Measurements from ENCODE around the gene PSORS1C2. TPM values are rescaled to one million over a fixed set of nuclear protein-coding genes. Genes with fewer than 3 reads are reported as not detected.

The PSORS1C2 gene
- polyA plus RNA-seq, 1 of the 3 experiments (the other 2 are of a cell fraction), result not detected

GRCh38 chr6:31125162-31125561 lies 13.7 kb downstream of the PSORS1C2 start:
- H3K36me3 ChIP-seq (replicated peaks in 1 of 2; ENCODE audit: control insufficient read depth in 1 of 2, insufficient read depth in 2 of 2, low read length in 1 of 2), result no peaks in the 10 kb centered on the region
- no peaks in the 10 kb centered on the region for H3K9me3 ChIP-seq
- DNase-seq, result no peak
- no peak overlapping the region for H3K27ac ChIP-seq (ENCODE audit: low read depth in 2 of 2, low read length in 1 of 2)
- 0 out of 2 replicates have a peak, but pooled peaks cover 3% of the 10 kb centered on the region for H4K20me1 ChIP-seq (ENCODE audit: insufficient read depth)
- TF ChIP-seq NFIC (IDR thresholded peaks at IDR 0.05; ENCODE audit: borderline replicate concordance) (peak; percentile 19; the same call in 1 of the 2 replicates), SIN3A (IDR thresholded peaks at IDR 0.05; ENCODE audit: borderline replicate concordance, low read depth, low read length) (no peak), POLR2AphosphoS5 (IDR thresholded peaks at IDR 0.05; ENCODE audit: low read depth, low read length) (no peak), ELF1 (IDR thresholded peaks at IDR 0.05) (no peak), RCOR1 (IDR thresholded peaks at IDR 0.05; ENCODE audit: low read length) (no peak), USF1 (IDR thresholded peaks at IDR 0.05; ENCODE audit: borderline replicate concordance, low read depth) (no peak), TCF12 (IDR thresholded peaks at IDR 0.05) (no peak)
- ChIA-PET CTCF (interaction anchor here (0.9 to 1.7 kb wide), 4 partner anchors 9 to 242 kb away, joined by 3 to 6 read pairs (median 4); no protein-coding TSS in a partner anchor), POLR2A (no interaction called here)
- H3K27me3 ChIP-seq (ENCODE audit: insufficient read depth), result no peaks in the 10 kb centered on the region
- 65% methylated on average over 8 of the region's 8 CpGs for WGBS (ENCODE audit: low lambda C conversion rate)
- no peak overlapping the region for H2AFZ ChIP-seq (ENCODE audit: low read depth)
- no peaks in the 10 kb centered on the region; the same call in 1 of the 2 replicates for H3K79me2 ChIP-seq (ENCODE audit: insufficient read depth)
- H3K4me3 ChIP-seq (ENCODE audit: low read depth in 2 of 2, low read length in 1 of 2), result no peak overlapping the region
- peak overlapping the region; percentile 11; the same call in 1 of the 2 replicates for H3K4me2 ChIP-seq
- no peaks in the 10 kb centered on the region for H3K9me2 ChIP-seq
- H3K9ac ChIP-seq, result no peak overlapping the region
- peaks cover 3% of the 10 kb centered on the region for H3F3A ChIP-seq (replicated peaks; ENCODE audit: insufficient read depth)
- peaks cover 2 to 8% of the 10 kb centered on the region in 2 experiments; a peak in 2 of 4 replicates for H3K4me1 ChIP-seq (ENCODE audit: control insufficient read depth in 1 of 2, insufficient read depth in 2 of 2, low read depth in 1 of 2, low read length in 1 of 2)

GRCh38 chr6:31122791-31123706 lies 15.8 kb downstream of the PSORS1C2 start:
- Histone ChIP-seq H3K4me2 (peak overlapping the region; percentile 75; the same call in 1 of the 2 replicates), H3K9me3 (no peaks in the 10 kb centered on the region)

More at GRCh38 chr6:31122791-31123706, 15.8 kb downstream of the PSORS1C2 start:
- Histone ChIP-seq H3K9ac (peak overlapping the region; percentile 21; the same call in 1 of the 2 replicates), H3K27ac (ENCODE audit: low read depth in 2 of 2, low read length in 1 of 2) (peak overlapping the region in 1 of 2 experiments; percentile 61; a peak in 2 of 4 replicates), H3F3A (replicated peaks; ENCODE audit: insufficient read depth) (peaks cover 3% of the 10 kb centered on the region), H3K4me3 (ENCODE audit: low read depth in 2 of 2, low read length in 1 of 2) (no peak overlapping the region), H3K9me2 (no peaks in the 10 kb centered on the region), H3K79me2 (ENCODE audit: insufficient read depth) (peaks cover 4% of the 10 kb centered on the region; the same call in 1 of the 2 replicates), H2AFZ (ENCODE audit: low read depth) (no peak overlapping the region), H3K27me3 (ENCODE audit: insufficient read depth) (no peaks in the 10 kb centered on the region), H4K20me1 (ENCODE audit: insufficient read depth) (0 out of 2 replicates have a peak, but pooled peaks cover 3% of the 10 kb centered on the region), H3K4me1 (ENCODE audit: control insufficient read depth in 1 of 2, insufficient read depth in 2 of 2, low read depth in 1 of 2, low read length in 1 of 2) (peaks cover 2 to 8% of the 10 kb centered on the region in 2 experiments; a peak in 2 of 4 replicates), H3K36me3 (replicated peaks in 1 of 2; ENCODE audit: control insufficient read depth in 1 of 2, insufficient read depth in 2 of 2, low read length in 1 of 2) (no peaks in the 10 kb centered on the region)
- DNase-seq, result peak; percentile 48
- 39% methylated on average over 16 of the region's 16 CpGs for WGBS (ENCODE audit: low lambda C conversion rate)
- ChIA-PET POLR2A (no interaction called here), CTCF (interaction anchor here (1.0 to 2.0 kb wide), 3 partner anchors 69 to 244 kb away, joined by 3 to 4 read pairs (median 4); no protein-coding TSS in a partner anchor)
- TF ChIP-seq USF1 (IDR thresholded peaks at IDR 0.05; ENCODE audit: borderline replicate concordance, low read depth) (peak; percentile 69; the same call in 1 of the 2 replicates), MAX (IDR thresholded peaks at IDR 0.05; ENCODE audit: low read depth) (peak; percentile 91), SIN3A (IDR thresholded peaks at IDR 0.05; ENCODE audit: borderline replicate concordance, low read depth, low read length) (no peak), TCF12 (IDR thresholded peaks at IDR 0.05) (peak; percentile 61; the same call in 1 of the 2 replicates), TAF1 (IDR thresholded peaks at IDR 0.05; ENCODE audit: borderline replicate concordance, low read depth, low read length) (no peak), MXI1 (IDR thresholded peaks at IDR 0.05; ENCODE audit: low read depth, low read length) (peak; percentile 30; the same call in 1 of the 2 replicates), NFIC (IDR thresholded peaks at IDR 0.05; ENCODE audit: borderline replicate concordance) (peak; percentile 95), IRF3 (IDR thresholded peaks at IDR 0.05; ENCODE audit: low read depth, low read length) (no peak), FOXJ3 (CRISPR knock-in tag; IDR thresholded peaks at IDR 0.05) (no peak), POLR2AphosphoS5 (IDR thresholded peaks at IDR 0.05; ENCODE audit: low read depth, low read length) (peak; percentile 18; the same call in 1 of the 2 replicates), USF2 (IDR thresholded peaks at IDR 0.05; ENCODE audit: borderline replicate concordance, low read depth, low read length) (no peak), FOXM1 (IDR thresholded peaks at IDR 0.05; ENCODE audit: low read depth) (no peak), EP300 (IDR thresholded peaks at IDR 0.05; ENCODE audit: borderline replicate concordance in 1 of 2, low read depth in 1 of 2, low read length in 1 of 2) (no peak), JUND (IDR thresholded peaks at IDR 0.05) (no peak), PBX3 (IDR thresholded peaks at IDR 0.05) (peak; percentile 40; the same call in 1 of the 2 replicates)
